HepG2 (cell line): ENCODE measurements around the gene UGT1A3. TPM values are rescaled to one million over a fixed set of nuclear protein-coding genes. Genes with fewer than 3 reads are reported as not detected.
A peak's percentile ranks its signal among the peaks of the same experiment; 100 is the strongest.

Experiments
- ATAC-seq: fragments of 200-7000 bp; cut with Tn5 transposase; 3 replicates; pipeline ENCODE4 v1.9.1; 2020; ENCODE audit warnings: mild to moderate bottlenecking, moderate library complexity
- BruUV-seq: library from RNA; stranded (reverse); fragments of 400-500 nt; replicated peaks from 2 replicates; lab custom pipeline; 2021; lab: Mats Ljungman, UMichigan
- CTCF ChIA-PET: fragments of 300-600 bp; formaldehyde crosslinking; extraction: SDS; loops from one replicate; lab custom pipeline; 2021; ENCODE audit warnings: low total read pairs, inconsistent platforms, low intra/inter-chr PET ratio; lab: Yijun Ruan, JAX
- POLR2A ChIA-PET: fragments of 350-600 bp; sonication (Branson Sonifier 250); formaldehyde crosslinking; loops from one replicate; lab custom pipeline; 2020; ENCODE audit warnings: antibody characterized with exemption, inconsistent platforms; lab: Yijun Ruan, JAX
- DNase-seq: peaks from one replicate; pipeline ENCODE4 v3.0.0-alpha.2; 2015; ENCODE audit warnings: low spot score
- FAIRE-seq: peaks from 3 replicates; lab custom pipeline; 2011; peaks lifted over from hg19 to GRCh38; lab: Jason Lieb, UNC
- H2AFZ ChIP-seq: one replicate; pipeline ENCODE4 v1.6.1; 2011; ENCODE audit warnings: low read length, inconsistent platforms
- H3K27ac ChIP-seq: fragments of 300-600 bp; 3 replicates; pipeline ENCODE4 v1.8.0; 2011; ENCODE audit warnings: mixed run types, mild to moderate bottlenecking, mixed read lengths, low read length, inconsistent platforms; ENCODE audit not compliant: insufficient read depth; ENCODE audit errors: extremely low read length
- H3K27me3 ChIP-seq, 2 experiments: fragments of 200-600 bp in 1 of 2; 2 replicates in 1 of 2; 3 replicates in 1 of 2; pipeline versions ENCODE4 v1.6.0 to v1.8.0; 2011; ENCODE audit warnings: low read length in 2 of 2, mild to moderate bottlenecking in 2 of 2, moderate library complexity in 2 of 2, inconsistent platforms in 1 of 2; ENCODE audit not compliant: insufficient read depth in 2 of 2, control insufficient read depth in 1 of 2
- H3K36me3 ChIP-seq, 2 experiments: fragments of 200-600 bp in 1 of 2; replicated peaks in 1 of 2; 2 replicates in 1 of 2; 3 replicates in 1 of 2; pipeline versions ENCODE4 v1.5.1 to v1.8.0; 2011; ENCODE audit warnings: low read length in 2 of 2, inconsistent platforms in 1 of 2; ENCODE audit not compliant: insufficient read depth in 2 of 2, control insufficient read depth in 1 of 2
- H3K4me1 ChIP-seq: 2 replicates; pipeline ENCODE4 v1.5.1; 2012; ENCODE audit warnings: low read length, inconsistent platforms; ENCODE audit not compliant: insufficient read depth
- H3K4me2 ChIP-seq: 2 replicates; pipeline ENCODE4 v1.6.0; 2011; ENCODE audit warnings: low read depth, low read length, inconsistent platforms
- H3K4me3 ChIP-seq, 3 experiments: fragments of 200-600 bp in 1 of 3; sonication (generic), shearing (Covaris generic) in 1 of 3; replicated peaks in 1 of 3; 2 replicates each; pipeline ENCODE4 v1.5.1; 2011 to 2016; ENCODE audit warnings: low read length in 3 of 3, inconsistent platforms in 2 of 3, low read depth in 2 of 3, mild to moderate bottlenecking in 2 of 3, control low read depth in 1 of 3, mixed read lengths in 1 of 3; ENCODE audit not compliant: insufficient read depth in 1 of 3
- H3K79me2 ChIP-seq: one replicate; pipeline ENCODE4 v1.6.1; 2011; ENCODE audit warnings: low read length, inconsistent platforms; ENCODE audit not compliant: insufficient read depth
- H3K9ac ChIP-seq: 2 replicates; pipeline ENCODE4 v1.6.0; 2011; ENCODE audit warnings: mild to moderate bottlenecking, low read depth, low read length, inconsistent platforms; ENCODE audit not compliant: insufficient read depth
- H3K9me3 ChIP-seq: 2 replicates; pipeline ENCODE4 v1.5.1; 2012; ENCODE audit warnings: mild to moderate bottlenecking, low read length
- H4K20me1 ChIP-seq: 2 replicates; pipeline ENCODE4 v1.6.0; 2011; ENCODE audit warnings: inconsistent platforms, mild to moderate bottlenecking, low read length, moderate library complexity; ENCODE audit not compliant: insufficient read depth
- AHDC1 ChIP-seq: sonication (generic); formaldehyde crosslinking; IDR thresholded peaks from 2 replicates; pipeline ENCODE4 v1.5.1; 2020; ENCODE audit warnings: mild to moderate bottlenecking, missing genetic modification reagents, borderline replicate concordance
- HNRNPLL ChIP-seq: fragments of 200-400 bp; formaldehyde crosslinking; IDR thresholded peaks from 2 replicates; pipeline ENCODE4 v1.6.1; 2017; ENCODE audit warnings: mild to moderate bottlenecking, low read depth, low read length; ENCODE audit not compliant: poor library complexity, severe bottlenecking
- STAG1 ChIP-seq: sonication (generic); formaldehyde crosslinking; IDR thresholded peaks from 2 replicates; pipeline ENCODE4 v1.4.0; 2020; ENCODE audit warnings: missing genetic modification reagents
- ZNF850 ChIP-seq: sonication (generic); formaldehyde crosslinking; conservative IDR thresholded peaks from 2 replicates; pipeline ENCODE4 v1.9.0; 2021; ENCODE audit warnings: mild to moderate bottlenecking, missing genetic modification reagents
- WGBS: methylation state at CpG from one replicate; pipeline ENCODE4 v1.1.6; 2017; ENCODE audit warnings: low lambda C conversion rate; 5-methylcytosine and 5-hydroxymethylcytosine counted together
- in situ Hi-C: cut with HindIII; loops from 2 replicates; pipeline ENCODE4 v1.10.0; 2017; ENCODE audit warnings: low pct_unique_long_range_greater_than_20kb; ENCODE audit not compliant: extremely low pct_ligation_motif_present
- intact Hi-C: fragments of 100-400 bp; cut with micrococcal nuclease; formaldehyde crosslinking; loops from one replicate; pipeline ENCODE4 v1.10.0; 2022; ENCODE audit not compliant: unreplicated experiment
- polyA plus RNA-seq, 8 experiments: library from polyadenylated mRNA; depleted of rRNA in 3 of 8; stranded (reverse) in 7 of 8; unstranded in 1 of 8; fragments of >200 nt; fragmentation: Illumina TruSeq in 4 of 8; extraction: Trizol in 4 of 8; gene quantifications; 2 replicates each; pipeline versions ENCODE4 v1.2.1 to v1.2.3, GENCODE V29; 2011 to 2016; ENCODE audit warnings: low read depth in 4 of 8, missing spikeins in 1 of 8, mixed read lengths in 1 of 8; ENCODE audit not compliant: insufficient read depth in 1 of 8
- total RNA-seq, 5 experiments: library from RNA; depleted of rRNA; stranded (reverse); fragments of >200 nt; fragmentation: Illumina TruSeq; extraction: Trizol; gene quantifications; 2 replicates each; pipeline ENCODE4 v1.2.3, GENCODE V29; 2016; ENCODE audit warnings: low read depth in 1 of 5

UGT1A3 gene
- total and polyA plus RNA-seq, 2 of the 13 experiments (the other 11 are each of a cell fraction or from before 2014, with no cell fraction given), result not detected

DNA sequence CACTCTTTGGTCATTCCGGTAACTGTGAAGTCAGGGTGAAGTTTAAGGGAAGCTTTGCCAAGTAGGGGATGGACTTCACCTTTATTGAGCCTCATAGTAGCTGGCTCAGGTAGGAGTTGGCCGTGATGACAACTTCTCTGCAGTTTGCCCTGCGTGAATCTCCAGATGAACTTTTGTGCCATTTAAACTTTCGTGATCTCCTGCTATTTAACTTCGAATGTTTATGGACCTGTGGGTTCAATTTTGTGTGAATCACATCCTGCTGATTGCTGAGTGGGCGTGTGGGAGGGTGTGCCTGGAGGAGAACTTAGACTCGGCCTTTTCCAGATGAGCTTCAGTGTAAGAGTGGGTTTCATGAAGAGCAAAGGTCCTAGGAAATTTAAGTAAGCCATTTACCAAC is 35.4 kb downstream of the UGT1A3 start:
- H3K27ac ChIP-seq, result no peak overlapping the region
- in situ Hi-C loops (no loop called here), intact Hi-C loops (no loop called here)
- TF ChIP-seq STAG1 (no peak), ZNF850 (CRISPR knock-in tag) (no peak), HNRNPLL (no peak), AHDC1 (CRISPR knock-in tag) (peak; percentile 33; the same call in 1 of the 2 replicates)
- H3K27me3 ChIP-seq, result peaks cover 4 to 61% of the 10 kb centered on the region in 2 experiments; a peak in 3 of 5 replicates
- H3K9me3 ChIP-seq, result no peaks in the 10 kb centered on the region
- H4K20me1 ChIP-seq, result no peaks in the 10 kb centered on the region
- 13% methylated on average over 7 of the region's 7 CpGs for WGBS
- H3K4me1 ChIP-seq, result peaks cover 12% of the 10 kb centered on the region
- no peak for DNase-seq
- no peaks in the 10 kb centered on the region for H3K79me2 ChIP-seq
- no peak overlapping the region for H2AFZ ChIP-seq
- no peaks in the 10 kb centered on the region for H3K36me3 ChIP-seq
- BruUV-seq, result no TSS peak
- H3K4me3 ChIP-seq, result no peak overlapping the region
- POLR2A ChIA-PET, result no interaction called here
- H3K9ac ChIP-seq, result no peak overlapping the region
- no peak for FAIRE-seq
- no peak overlapping the region for H3K4me2 ChIP-seq
- no peak for ATAC-seq
- CTCF ChIA-PET, result no interaction called here
